BJ (cell line): ENCODE results near the gene C6orf120. TPM values are rescaled to one million over a fixed set of nuclear protein-coding genes. Genes with fewer than 3 reads are reported as not detected.

Experiments used
- CTCF ChIA-PET: fragments of 350-600 bp; formaldehyde crosslinking; extraction: SDS; loops from one replicate; lab custom pipeline; 2021; ENCODE audit warnings: antibody characterized with exemption, inconsistent platforms; lab: Yijun Ruan, JAX
- POLR2A ChIA-PET: fragments of 300-600 bp; sonication (Branson Sonifier 250); formaldehyde crosslinking; extraction: SDS; loops from one replicate; lab custom pipeline; 2021; ENCODE audit warnings: antibody characterized with exemption; lab: Charles Lee
- DNase-seq: peaks from one replicate; pipeline ENCODE4 v3.0.0-alpha.2; 2011; ENCODE audit warnings: low read depth
- H3K27me3 ChIP-seq: 2 replicates; pipeline ENCODE4 v1.6.0; 2011; ENCODE audit warnings: low read length; ENCODE audit not compliant: control insufficient read depth, insufficient read depth
- H3K36me3 ChIP-seq: 2 replicates; pipeline ENCODE4 v1.5.1; 2011; ENCODE audit warnings: low read length; ENCODE audit not compliant: control insufficient read depth, insufficient read depth
- H3K4me3 ChIP-seq: 2 replicates; pipeline ENCODE4 v1.5.1; 2011; ENCODE audit warnings: low read depth, mild to moderate bottlenecking, control low read depth, low read length
- CTCF ChIP-seq: IDR thresholded peaks from 2 replicates; pipeline ENCODE4 v1.5.1; 2011; ENCODE audit warnings: low read depth, mild to moderate bottlenecking, control low read depth, inconsistent platforms, low read length, moderate library complexity; ENCODE audit not compliant: insufficient read depth
- polyA plus RNA-seq: library from polyadenylated mRNA; depleted of rRNA; stranded (reverse); fragments of >200 nt; gene quantifications from 2 replicates; pipeline ENCODE4 v1.2.3, GENCODE V29; 2011

C6orf120 gene
- polyA plus RNA-seq, 1 experiment = 13.2 TPM

GRCh38 chr6:169701311-169701953, 494 bp upstream of the C6orf120 start:
- TF ChIP-seq CTCF = no peak
- CTCF ChIA-PET = interaction anchor here (1.3 kb wide), 1 partner anchor 89 kb away, joined by 3 read pairs; no protein-coding TSS in a partner anchor
- no peak for DNase-seq
- 0 out of 2 replicates have a peak, but pooled peaks cover 1% of the 10 kb centered on the region for H3K36me3 ChIP-seq
- H3K27me3 ChIP-seq = no peaks in the 10 kb centered on the region
- H3K4me3 ChIP-seq = peak overlapping the region; percentile 83
- POLR2A ChIA-PET = no interaction called here

GRCh38 chr6:169702840-169703246, 917 bp downstream of the C6orf120 start:
- Histone ChIP-seq H3K27me3 (no peaks in the 10 kb centered on the region), H3K4me3 (peak overlapping the region; percentile 83), H3K36me3 (0 out of 2 replicates have a peak, but pooled peaks cover 1% of the 10 kb centered on the region)
- CTCF ChIA-PET = interaction anchor here (1.2 kb wide), 1 partner anchor 12 kb away, joined by 3 read pairs; no protein-coding TSS in a partner anchor
- POLR2A ChIA-PET = no interaction called here
- DNase-seq = no peak
- no peak for TF ChIP-seq CTCF

- H3K36me3 ChIP-seq = peaks cover 4% of the 10 kb centered on the region; the same call in 1 of the 2 replicates
- TF ChIP-seq CTCF = no peak
- no peak overlapping the region for H3K4me3 ChIP-seq
- no peaks in the 10 kb centered on the region for H3K27me3 ChIP-seq
- ChIA-PET POLR2A (no interaction called here), CTCF (no interaction called here)
- DNase-seq = no peak
Measured at GRCh38 chr6:169707772-169708171, 5.8 kb downstream of the C6orf120 start.

- Histone ChIP-seq H3K27me3 (no peaks in the 10 kb centered on the region), H3K36me3 (peaks cover 6% of the 10 kb centered on the region; the same call in 1 of the 2 replicates), H3K4me3 (no peak overlapping the region)
- TF ChIP-seq CTCF = no peak
- CTCF ChIA-PET = interaction anchor here (0.6 to 1.3 kb wide), 3 partner anchors 10 to 287 kb away, joined by 3 read pairs; no protein-coding TSS in a partner anchor
- DNase-seq = no peak
- POLR2A ChIA-PET = no interaction called here
Measured at GRCh38 chr6:169709293-169709692, 7.4 kb downstream of the C6orf120 start.

GRCh38 chr6:169710009-169710408, 8.1 kb downstream of the C6orf120 start:
- Histone ChIP-seq H3K4me3 (no peak overlapping the region), H3K27me3 (no peaks in the 10 kb centered on the region), H3K36me3 (peaks cover 8% of the 10 kb centered on the region; the same call in 1 of the 2 replicates)
- no peak for DNase-seq
- ChIA-PET CTCF (interaction anchor here (1.3 to 1.4 kb wide), 2 partner anchors 9 to 81 kb away, joined by 3 read pairs; no protein-coding TSS in a partner anchor), POLR2A (no interaction called here)
- no peak for TF ChIP-seq CTCF
